GM21423 (cell line): ENCODE data around the gene SP140.
"Not testable (repeated sequence)": the region's sequence is repeated elsewhere in the genome, so short reads cannot be mapped to it uniquely, and the experiment has no call there.

ENCODE experiments used
- ATAC-seq: cut with Tn5 transposase; IDR thresholded peaks from one replicate; pipeline ENCODE4 v1.9.1; 2021; ENCODE audit warnings: mild to moderate bottlenecking, moderate library complexity; ENCODE audit not compliant: unreplicated experiment

Gene SP140

DNA sequence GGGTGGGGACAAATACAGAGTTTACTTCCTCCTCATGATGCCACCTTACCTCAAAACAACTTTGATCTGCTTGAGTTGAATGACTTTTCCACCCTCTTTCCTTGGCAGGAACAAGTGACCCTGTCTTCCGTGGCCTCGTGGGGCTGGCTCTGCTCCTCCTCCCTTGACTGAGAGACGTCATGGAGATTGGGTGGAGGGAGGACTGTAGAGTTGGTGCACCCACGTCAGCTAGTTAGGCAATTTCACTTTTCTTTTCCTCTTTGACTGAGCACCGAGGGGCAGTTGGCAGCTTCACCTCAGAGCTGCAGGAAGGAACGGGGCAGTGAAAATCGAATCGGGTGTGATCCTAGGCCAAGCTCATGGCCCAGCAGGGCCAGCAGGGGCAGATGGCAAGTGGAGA is at the start of gene SP140:
Gene SP140, plus strand, starts transcription at position 251 of the 400 bp plus-strand sequence. Its CDS starts 109 bp downstream, at position 360.
- ATAC-seq: peak; percentile 70

DNA sequence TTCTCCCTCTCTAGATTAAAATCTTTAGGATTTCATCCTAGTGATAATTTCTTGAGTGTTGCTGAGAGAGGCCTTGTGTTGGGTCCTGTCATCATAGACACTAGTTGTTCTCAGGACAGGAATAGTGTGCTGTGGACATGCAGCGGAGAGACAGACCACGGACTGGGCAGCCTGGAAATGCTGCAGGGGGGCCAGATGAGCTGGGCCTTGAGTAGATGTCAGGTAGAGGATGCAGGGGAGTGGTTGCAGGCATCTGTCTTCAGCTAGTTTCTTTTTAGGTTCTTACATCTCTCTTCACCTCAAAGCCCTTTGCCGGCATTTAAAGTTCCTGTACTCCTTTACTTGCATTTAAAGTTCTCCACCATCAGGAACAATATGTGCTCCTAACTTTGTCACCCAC is 48.5 kb upstream of the SP140 start:
- no peak for ATAC-seq

DNA sequence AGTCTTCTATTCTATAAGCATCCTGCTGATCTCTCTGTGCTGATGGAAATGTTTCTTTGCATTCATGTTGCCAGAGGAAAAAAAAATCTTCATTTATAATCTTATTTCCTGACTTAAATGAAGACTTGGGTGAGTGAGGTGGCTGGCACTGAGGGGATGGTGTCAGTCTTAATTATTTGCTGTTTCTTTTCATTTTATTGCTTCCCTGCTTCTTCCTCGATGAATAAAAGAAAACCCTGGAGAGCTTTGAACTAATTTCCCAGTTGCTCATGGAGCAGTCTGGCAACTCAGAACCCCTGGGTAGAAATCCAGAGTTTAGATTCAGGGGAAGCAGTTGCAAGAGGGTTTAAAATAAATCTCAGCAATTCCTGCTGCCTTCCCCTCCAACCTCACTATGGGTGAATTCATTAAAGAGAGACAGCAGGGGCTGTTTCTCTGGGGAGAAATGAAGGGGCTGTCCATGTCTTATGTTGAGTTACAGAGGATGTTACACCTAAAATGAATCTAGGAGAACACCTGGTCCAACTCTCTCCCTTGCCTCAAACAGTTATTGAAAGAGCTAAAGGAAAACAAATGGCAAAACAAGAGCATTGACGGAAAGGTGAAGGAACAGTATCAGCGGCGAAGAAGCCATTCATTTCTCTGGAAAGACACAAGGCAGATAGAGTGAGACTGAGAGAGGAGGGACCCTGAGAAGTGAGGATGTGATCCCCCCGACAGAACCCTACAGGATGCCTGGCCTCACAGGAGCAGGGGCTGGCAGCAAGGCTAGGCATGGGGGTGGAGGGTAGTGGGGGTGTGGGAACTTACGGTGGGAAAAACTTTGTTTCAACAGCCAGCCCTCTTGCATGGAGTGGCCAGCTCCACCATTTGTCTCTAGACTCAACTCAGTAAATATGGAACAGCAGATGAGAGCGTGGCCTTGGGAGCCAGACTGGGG is 46.7 kb upstream of the SP140 start:
- no peak for ATAC-seq

DNA sequence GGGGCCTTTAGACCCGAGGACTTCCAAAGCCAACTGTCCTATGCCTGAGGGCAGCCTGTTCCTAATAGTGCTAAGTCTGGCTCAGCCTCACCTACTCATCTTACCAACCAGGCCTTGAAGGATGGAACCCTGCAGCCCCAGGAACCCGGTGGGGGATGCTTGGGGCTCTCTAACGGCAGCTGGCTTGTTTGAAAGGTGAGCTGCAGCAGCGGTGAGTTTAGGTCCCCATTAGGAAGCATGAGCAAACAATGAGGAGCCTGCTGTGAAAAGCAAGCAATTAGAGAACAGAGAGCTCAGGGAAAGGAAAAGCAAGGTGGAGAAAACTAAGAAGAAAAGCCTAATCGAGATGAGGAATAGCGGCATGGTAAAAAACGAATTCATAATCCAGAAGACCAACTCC is 45.6 kb upstream of the SP140 start:
- no peak for ATAC-seq

DNA sequence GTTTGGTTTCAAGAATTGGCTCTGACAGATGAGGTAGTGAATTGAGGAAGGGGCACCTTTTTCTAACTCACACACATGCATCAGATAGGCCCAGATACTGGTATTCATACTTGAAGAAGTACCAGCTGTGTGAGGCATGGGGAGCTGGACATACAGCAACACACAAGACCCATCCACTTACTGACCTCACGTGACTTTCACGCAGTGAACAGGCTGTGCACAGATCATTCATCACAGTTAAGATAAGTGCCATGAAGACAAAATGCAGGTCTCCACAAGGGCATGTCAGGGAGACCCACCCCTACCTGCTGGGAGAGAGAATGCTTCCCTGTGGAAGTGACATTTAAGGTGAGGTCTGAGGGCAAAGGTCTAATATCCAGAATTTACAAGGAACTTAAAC is 44.3 kb upstream of the SP140 start:
- no peak for ATAC-seq

DNA sequence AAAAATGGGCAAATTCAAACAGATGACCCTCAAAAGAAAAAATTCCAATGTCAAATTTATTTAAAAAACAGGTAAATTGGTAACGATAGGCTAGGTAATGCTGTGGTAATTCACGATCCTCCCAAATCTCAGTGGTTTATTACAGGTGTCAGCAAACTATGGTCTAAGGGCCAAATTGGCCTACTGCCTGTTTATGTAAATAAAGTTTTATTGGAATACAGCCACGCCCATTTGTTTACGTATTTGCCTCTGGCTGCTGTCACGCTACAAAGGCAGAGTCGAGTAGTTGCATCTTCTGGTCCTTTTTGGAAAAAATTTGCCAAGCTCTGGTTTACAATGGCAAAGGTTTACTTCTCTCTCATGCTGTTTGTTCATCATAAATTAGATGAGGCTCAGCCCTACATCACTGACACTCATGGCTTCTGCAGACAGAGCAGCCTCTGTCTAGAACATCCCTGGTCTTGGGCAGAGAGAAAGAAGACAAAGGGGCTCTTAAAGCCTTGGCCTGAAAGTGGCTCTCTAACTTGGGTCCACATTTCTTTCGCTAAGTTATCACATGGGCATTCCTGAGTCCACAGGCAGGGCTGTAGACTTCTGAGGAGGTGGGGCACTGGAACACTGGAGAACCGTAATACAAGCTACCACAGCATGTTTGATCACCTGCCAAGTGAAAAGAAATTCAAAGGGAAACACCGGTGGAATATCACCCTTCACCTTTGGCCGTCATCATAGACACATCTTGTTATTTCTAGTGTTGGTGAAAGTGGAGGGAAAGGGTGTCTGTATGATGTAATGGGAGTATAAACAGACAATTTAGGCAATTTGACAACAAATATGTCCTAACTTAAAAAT is 40.6 kb upstream of the SP140 start:
- ATAC-seq: no peak

DNA sequence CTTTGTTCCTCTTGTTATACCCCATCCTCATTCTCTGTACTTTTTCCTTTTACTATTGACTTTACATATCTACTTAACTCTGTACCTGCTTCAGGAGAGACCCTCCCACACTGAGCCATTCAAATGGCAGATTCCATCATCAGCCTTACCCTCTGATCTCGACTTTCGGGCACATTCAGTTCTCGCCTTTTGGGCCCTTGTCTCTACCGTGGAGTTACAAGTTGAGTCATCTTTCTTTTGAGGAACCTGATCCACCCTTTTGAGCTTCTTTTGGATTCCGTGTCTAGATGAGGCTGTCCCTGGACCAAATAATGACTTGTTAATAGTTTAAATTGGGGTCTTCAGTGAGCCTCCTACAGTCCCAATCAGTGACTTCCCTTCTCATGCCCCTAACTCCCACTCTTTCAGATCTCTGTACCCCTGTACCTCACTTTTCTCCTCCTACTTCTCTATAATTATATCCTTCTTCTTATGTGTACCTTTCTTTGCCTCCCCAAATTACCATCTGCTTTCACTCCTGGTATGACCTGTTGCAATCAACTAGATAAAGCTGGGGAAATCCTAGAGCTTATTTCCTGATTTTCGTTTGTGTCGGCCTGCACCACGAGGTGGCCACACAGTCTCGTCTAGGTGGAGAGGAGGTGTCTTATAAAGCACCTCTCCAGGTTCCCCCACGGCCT is 23.0 kb upstream of the SP140 start:
- peak; percentile 38 for ATAC-seq

DNA sequence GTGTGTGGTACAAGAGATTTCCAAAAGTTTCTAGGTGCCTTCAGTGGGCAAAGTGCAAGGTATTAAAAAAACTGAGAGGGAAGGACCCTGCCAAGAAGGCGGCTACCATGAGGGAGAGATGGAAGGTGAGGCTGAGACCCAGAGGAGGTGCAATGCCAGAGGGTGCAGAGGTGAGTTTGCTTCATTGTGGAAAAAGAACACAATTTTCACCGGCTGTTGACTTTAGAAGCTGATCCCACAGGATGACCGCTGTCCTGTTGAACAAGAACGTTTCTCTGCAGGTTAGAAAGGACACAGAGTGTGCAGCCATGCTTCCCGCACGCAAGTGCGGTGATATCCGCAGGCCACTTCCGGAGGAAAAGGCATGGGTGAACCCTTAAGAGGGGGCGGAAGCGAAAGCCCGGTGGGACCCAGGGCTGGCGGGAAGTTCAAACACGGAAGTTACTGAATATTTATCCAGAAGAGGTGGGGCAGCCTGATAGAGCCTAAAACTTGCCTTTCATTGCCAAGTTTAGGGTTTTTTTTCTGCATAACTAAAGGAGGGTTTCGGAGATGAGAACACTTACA is 22.3 kb upstream of the SP140 start:
- ATAC-seq: peak; percentile 30

DNA sequence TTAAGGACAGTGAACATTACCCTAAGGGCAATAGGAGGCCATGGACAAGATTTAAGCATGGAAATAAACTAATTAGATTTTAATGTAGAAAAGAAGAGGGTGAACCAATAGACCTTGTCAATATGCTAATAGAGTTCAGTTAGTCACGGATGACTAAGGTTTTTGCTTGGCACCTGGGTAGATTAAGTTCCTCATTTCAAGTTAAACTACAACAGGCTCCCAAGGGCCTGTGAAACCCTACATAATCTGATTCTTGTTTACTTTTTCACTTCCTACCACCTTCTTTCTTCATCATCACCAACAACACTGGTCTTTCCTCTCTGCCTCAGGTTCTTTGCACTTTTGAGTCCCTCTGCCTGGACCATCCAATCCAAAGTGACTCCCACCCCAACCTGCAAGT is 20.5 kb upstream of the SP140 start:
- peak; percentile 57 for ATAC-seq

DNA sequence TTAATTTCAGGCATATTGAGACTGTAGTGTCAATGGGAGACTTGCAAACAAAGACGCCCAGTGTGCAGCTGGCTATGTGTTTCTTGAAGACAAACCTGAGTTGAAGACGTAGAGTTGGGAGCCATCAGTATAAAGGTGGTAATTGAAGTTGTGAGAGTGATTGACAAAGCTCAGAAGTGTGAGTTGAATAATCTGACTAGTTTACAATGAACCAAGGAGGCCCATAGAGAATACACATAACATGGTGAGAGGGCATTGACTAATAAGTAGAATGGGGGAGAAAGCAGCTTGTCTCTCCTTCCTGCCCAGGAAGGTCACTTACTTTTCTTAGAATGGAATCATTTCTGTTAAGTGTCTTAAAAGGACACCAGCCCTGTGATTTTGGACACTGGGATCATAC is 19.8 kb upstream of the SP140 start:
- ATAC-seq: no peak

DNA sequence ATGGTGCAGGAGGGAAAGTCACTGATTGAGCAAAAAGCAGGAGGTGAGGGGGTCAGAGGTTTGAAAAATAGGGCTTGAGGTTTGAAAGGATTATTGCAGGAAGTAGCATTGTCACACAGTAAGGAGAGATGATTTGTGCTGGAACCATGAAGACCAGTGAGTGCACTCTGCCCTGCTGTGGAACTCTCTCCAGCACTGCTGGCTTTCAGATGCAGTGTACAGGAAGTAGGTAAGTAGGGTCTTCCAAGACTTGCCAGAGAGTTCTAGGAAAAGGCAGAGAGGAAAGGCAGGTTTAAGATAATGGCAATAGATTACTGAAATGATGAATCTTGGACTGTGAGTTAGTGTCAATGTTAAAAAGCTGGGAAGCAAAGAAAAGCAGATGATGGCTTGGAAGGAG is 17.0 kb upstream of the SP140 start:
- no peak for ATAC-seq

DNA sequence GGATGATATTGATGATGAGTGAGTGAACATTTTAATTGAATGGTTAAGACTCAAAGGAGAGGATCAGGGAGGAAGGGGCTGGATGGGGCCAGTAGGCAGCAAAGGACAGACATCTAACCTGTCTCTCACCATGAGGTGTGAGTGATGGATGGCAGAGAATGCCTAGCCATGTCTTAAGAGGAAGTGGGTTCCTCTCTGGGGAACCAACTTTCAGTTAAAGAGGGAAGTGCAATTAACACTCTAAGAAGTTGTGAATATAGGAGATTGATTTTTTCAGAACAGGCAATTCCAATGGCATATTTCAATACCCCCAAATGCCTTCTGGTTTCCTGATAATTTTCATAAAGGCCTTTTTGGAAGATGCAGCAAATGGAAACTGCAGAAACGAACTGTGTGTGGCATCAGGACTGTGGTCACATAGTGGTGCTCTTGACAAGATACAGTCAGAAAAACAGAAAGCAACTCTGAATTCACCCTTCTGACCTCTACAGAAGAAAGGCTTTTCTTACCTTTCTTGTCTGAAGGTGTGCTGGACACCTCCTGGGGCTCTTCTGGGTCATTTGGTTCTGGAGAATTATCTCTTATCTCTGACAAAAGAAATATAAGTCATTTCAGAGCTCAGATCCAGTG is 16.0 kb upstream of the SP140 start:
- peak; percentile 47 for ATAC-seq

DNA sequence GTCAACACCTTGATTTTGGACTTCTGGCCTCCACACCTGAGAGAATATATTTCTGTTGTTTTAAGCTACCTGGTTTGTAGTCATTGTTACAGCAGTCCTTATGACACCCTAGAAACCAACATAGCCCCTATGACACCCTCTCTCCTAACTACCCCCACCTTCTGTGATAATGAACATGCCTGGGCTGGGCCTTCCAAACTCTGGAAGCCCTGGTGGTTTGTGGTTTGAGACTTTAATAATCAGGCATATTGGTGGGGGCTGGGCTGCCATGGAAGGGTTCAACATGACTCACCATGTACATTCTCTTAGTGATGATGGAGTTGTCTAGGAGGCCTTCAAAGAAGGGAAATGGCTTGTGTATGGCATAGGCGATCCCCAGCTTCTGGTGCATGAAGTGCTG is 9.0 kb upstream of the SP140 start:
- no peak for ATAC-seq

DNA sequence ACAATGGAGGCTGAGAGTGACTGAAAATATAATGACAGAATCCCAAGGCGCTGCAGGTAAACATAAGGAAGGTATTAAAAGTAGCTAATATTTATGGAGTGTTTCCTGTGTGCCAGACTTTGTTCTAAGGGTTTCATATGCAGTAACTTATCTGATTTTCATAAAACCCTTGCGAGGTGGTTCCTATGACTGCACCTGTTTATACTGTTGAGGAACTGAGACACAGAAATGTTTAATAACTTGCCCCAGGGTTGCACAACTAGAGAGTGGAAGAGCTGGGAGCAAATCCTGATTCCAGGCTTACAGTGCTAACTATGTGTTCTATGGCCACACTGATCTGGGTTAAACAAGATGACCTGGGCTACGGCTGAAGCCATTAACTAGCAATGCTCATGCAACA is 8.1 kb upstream of the SP140 start:
- no peak for ATAC-seq

DNA sequence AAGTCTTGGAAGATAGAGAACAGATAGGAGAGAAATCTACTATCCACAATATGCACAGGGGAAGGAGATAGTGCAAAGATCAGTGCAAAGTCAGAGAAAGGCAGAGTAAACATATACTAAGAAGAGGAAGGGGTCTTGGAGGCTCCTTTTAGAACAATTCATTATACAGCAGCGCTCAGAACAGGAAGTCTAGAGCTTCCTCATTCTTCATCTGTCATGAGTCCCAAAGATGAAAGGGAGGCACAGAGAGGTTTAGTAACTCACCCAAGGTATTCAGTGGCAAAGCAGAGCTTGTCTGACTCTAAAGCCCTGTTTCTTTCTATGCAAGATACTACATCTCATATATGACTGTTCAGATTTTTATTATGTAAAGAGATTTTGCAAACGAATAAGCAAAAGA is 7.1 kb upstream of the SP140 start:
- no peak for ATAC-seq

DNA sequence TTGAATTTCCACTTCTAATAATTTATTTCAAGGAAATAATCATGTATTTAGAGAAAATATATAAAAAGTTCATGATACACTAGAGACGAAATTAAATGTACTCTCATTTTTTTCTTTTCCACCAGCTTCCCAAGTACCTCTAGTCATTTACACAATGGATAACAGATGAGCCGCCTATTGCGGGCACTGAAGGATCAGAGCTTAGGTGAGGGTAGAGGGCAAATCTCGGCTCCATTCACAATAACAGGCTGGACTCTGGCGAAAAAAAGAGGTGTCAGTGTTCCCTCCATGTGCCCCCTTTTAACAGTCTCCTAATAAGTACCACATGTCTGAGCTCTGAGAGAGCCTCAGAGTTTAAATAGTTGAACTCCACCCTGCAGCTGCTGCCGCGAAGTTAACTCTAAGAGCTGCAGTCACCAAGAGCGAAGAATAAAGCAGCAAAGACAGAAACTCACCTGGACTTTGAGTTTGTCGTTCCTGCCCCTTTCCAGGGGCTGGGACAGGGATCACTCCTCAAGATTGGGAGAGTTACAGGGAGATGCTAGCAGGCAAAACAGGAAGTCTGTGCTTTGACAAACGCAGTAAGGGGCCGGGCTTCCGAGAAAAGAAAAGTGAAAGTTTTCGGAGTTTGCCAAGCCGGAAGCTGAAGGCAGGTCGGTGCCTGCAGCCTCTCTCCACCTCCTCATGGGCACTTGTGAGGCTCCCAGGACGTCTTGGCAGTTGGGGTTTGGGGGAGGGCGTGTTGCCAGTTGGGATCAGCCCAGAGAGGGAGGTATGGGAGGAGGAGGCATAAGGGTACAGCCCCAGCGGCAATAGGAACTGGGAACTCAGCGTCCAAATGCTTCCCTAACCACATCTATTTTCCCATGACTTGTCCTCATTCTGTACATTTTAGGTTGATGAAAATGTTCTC is 5.9 kb upstream of the SP140 start, which contains the start of gene SP110:
Gene SP110, minus strand, starts transcription at position 566 of the 913 bp plus-strand sequence. CDS start 3,057 bp downstream, outside the sequence.
- ATAC-seq: peak; percentile 80

DNA sequence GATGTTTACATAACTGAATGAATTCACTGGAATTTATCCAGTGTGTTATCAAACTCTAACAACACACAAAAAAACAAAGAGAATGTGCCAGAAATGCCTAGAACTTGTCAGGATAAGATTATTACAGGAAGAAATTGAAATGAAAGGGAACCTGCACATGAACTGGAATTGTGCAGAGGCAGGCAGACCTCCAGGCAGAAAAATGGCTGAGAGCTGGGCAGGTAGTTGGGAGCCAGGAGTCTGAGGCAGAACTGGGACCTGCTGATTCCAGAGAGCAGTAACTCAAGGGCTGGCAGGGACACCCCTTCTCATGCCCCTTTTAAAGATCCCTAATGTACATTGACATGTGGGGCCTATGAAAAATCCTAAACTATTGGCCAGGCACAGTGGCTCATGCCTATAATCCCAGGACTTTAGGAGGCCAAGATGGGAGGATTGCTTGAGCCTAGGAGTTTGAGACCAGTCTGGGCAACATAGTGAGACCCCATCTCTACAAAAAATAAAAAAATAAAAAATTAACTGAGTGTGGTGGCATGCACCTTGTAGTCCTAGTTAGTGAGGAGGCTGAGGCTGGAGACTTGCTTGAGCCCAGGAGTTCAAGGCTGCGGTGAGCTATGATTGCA is 5.1 kb upstream of the SP140 start:
- ATAC-seq: no peak

DNA sequence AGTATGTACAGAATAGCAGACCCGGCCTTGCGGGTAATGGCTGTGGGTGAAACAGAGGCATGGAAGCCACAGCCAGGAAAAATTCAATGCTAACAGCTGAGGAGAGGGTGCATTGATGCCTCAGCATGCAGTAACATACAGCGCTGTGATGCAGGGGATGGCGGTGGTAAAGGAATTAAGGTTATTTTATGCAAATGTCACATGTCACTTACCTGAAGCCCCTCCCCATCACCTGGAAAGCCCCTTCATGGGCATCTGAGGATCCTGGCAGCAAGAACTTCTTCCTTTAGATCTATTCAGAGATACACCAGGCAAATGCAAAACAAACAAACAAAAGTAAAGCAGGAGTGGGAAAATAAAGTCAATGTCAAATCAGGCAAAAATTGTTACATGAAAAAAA is 4.0 kb upstream of the SP140 start:
- no peak for ATAC-seq

DNA sequence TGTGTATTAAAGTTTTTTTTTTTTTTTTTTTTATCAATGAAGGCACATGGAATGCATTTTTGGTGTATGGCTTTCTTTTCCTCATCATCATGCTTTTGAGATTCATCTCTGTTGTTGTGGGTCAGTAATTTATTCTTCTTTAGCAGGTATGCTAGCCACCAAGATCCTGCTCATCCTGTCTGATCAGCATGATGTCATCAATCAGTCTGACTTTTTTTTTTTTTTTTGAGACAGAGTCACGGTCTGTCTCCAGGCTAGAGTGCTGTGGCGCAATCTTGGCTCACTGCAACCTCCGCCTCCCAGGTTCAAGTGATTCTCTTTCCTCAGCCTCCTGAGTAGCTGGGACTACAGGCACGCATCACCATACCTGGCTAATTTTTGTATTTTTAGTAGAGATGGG is 2.7 kb upstream of the SP140 start:
- not testable (repeated sequence) for ATAC-seq
